Measurements from ENCODE around the gene RNF115.
"Not testable (repeated sequence)": the region's sequence is repeated elsewhere in the genome, so short reads cannot be mapped to it uniquely, and the experiment has no call there.

Gene RNF115

GRCh38 chr1:145827966-145828365, 4.1 kb upstream of the RNF115 start:
- DNase-seq (ENCODE audit: low spot score) = no peak

- DNase-seq (ENCODE audit: low spot score) = no peak
Observed at GRCh38 chr1:145826030-145826429, 2.1 kb upstream of the RNF115 start.

DNA sequence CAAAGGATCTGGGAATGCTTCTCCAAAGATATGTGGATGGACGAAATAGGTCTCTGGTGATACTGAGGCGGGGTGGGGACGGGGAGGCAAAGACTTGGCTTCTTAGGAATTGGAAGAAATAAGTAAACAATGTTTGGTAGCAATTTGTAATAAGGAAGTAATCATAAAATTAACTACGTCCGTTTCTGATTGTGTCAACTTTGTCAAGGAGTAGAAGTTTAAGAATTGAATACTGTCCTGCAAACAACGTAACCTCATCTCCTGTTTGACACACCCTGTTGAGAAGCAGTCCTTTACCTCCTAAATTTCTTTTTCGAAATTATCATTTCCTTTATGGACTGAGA, 576 bp upstream of the RNF115 start:
- no peak for DNase-seq (ENCODE audit: low spot score)

- not testable (repeated sequence) for DNase-seq (ENCODE audit: low spot score)
Observed at GRCh38 chr1:145822779-145823331, 1.0 kb downstream of the RNF115 start.

- DNase-seq (ENCODE audit: low spot score) = not testable (repeated sequence)
Observed at GRCh38 chr1:145818095-145818494, 5.8 kb downstream of the RNF115 start.

DNA sequence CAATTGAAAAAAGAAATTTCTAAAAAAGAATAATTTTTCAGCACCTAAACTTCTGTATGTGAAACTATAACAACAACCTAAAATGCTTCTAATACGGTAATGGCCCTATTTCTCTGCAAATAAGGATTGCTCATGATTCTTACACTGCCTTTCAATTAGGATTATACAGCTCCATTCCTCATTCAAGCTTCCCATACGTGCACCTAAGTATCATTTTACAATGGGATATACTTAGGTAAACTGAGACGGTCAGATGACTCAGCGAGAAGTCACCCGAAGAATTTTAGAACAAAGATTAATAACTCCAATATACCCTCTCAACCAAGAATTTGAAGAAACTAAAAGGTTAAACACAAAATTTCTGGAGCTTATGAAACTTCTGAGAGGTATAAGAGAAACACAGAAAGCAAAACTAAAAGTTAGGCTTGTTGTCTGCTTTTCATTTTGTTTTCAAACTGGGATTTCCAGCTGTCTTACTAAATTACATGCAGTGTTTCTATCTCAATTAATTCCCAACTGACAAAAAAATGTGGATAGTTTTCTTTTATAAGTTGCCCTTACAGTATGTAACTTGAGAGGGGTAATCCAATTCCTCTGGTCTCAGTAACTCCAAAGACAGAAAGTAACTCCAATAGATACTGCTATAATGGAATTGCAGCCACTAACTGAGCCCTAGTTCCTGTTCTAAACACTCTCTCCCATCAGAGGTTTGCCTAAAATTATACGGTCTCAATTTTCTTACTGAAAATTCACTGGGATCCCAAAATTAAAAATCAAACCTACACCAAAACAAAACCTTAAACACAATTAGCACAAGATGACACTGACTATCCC, 10.7 kb downstream of the RNF115 start:
- DNase-seq (ENCODE audit: low spot score) = not testable (repeated sequence)

GRCh38 chr1:145806844-145807243, 17.1 kb downstream of the RNF115 start:
- DNase-seq (ENCODE audit: low spot score) = no peak

- DNase-seq (ENCODE audit: low spot score) = no peak
Observed at GRCh38 chr1:145806408-145806807, 17.5 kb downstream of the RNF115 start.

- DNase-seq (ENCODE audit: low spot score) = no peak
Observed at GRCh38 chr1:145805057-145805456, 18.8 kb downstream of the RNF115 start.

GRCh38 chr1:145804235-145805045, 19.5 kb downstream of the RNF115 start:
- no peak for DNase-seq (ENCODE audit: low spot score)

GRCh38 chr1:145799806-145800205, 24.1 kb downstream of the RNF115 start:
- no peak for DNase-seq (ENCODE audit: low spot score)

- no peak for DNase-seq (ENCODE audit: low spot score)
Observed at GRCh38 chr1:145796753-145797152, 27.1 kb downstream of the RNF115 start.

DNA sequence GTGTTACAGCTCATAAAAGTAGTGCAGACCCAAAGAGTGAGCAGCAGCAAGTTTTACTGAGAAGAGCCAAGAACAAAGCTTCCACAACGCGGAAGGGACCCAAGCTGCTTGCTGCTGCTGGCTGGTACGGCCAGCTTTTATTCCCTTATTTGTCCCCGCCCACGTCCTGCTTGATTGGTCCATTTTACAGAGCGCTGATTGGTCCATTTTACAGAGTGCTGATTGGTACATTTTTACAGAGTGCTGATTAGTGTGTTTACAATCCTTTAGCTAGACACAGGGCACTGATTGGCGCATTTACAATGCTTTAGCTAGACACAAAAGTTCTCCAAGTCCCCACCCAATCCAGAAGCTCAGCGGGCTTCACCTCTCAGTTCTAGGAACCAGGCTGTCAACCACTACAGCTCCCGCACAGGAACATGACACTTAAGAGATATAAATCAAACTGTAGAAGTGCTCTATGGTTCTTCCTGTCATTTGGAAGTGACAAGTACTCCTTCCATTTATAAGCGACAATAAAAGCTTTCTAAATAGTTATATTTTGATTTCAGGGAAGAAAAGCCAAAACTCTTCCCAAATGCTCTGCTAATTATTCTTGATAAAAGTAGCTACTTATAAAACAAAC, 28.5 kb downstream of the RNF115 start:
- DNase-seq (ENCODE audit: low spot score) = no peak

- DNase-seq (ENCODE audit: low spot score) = no peak
Observed at GRCh38 chr1:145792484-145792883, 31.4 kb downstream of the RNF115 start.

DNA sequence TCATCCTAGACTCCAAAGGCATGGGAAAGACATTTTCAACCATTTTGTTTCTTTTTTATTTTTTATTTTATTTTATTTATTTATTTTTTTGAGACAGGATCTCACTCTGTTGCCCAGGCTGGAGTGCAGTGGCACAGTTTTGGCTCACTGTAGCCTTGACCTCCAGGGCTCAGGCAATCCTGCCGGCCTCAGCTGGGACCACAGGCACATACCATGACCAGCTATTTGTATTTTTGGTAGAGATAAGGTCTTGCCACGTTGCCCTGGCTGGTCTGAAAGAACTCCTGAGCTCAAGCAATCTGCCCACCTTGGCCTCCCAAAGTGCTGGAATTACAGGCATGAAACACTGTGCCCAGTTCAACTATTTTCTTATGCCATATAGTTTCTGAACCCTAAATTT, 32.0 kb downstream of the RNF115 start:
- DNase-seq (ENCODE audit: low spot score) = not testable (repeated sequence)

DNA sequence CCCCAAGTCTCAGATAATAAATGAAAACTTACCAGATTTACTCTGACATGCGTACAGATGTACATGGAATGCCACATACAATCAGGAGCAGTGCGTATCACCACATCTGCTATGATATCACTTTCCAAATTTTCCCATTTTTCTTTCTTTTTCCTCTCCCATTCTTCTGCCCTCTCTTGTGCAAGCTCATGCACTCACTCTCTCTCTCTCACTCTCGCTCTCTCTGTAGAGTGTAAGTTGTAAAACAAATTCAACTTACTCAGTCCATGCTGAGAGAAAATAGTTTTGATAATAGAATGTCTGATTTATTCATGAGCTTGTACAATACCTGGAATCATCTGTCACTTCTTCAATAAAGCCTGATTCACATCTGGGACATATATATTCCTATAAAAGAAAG, 35.3 kb downstream of the RNF115 start:
- DNase-seq (ENCODE audit: low spot score) = no peak

GRCh38 chr1:145786271-145786670, 37.6 kb downstream of the RNF115 start:
- DNase-seq (ENCODE audit: low spot score) = no peak

GRCh38 chr1:145785547-145785946, 38.3 kb downstream of the RNF115 start:
- no peak for DNase-seq (ENCODE audit: low spot score)

GRCh38 chr1:145784409-145784808, 39.5 kb downstream of the RNF115 start:
- DNase-seq (ENCODE audit: low spot score) = no peak

DNA sequence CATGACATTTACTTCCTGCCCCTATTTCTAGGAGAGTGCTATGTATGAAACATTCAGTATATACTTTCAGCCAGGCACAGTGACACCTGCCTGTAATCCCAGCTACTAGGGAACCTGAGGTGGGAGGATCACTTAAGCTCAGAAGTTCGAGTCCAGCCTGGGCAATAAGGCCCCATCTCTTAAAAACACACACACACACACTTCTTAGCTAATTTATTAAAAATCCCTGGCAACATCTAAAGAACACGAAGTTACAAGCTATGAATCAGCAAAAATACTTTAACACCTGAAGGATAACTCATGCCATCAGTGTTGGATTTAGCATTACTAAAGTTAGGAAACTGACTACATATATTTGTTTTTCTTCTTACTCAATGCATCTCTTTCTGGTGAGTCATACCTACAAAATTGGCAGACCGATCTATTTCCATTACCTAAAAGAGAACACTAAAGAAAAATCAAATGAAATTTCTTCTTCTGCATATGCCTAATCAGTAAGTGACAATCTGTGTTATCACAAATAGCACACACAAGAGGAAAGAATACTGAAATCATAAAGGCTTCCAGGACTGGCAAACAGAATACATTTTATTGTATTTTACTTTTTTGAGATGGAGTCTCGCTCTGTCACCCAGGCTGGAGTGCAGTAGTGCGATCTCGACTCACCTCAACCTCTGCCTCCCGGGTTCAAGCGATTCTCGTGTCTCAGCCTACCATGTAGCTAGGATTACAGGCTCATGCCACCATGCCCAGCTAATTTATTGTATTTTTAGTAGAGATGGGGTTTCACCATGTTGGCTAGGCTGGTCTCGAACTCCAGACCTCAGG, 41.4 kb downstream of the RNF115 start:
- DNase-seq (ENCODE audit: low spot score) = no peak

- DNase-seq (ENCODE audit: low spot score) = no peak
Observed at GRCh38 chr1:145778146-145778540, 45.8 kb downstream of the RNF115 start.

Data from germinal center (tissue), 1 donor.